Renal cortical epithelial cell (primary cell): ENCODE measurements around the gene ZC3H4. TPM values are rescaled to one million over a fixed set of nuclear protein-coding genes. Genes with fewer than 3 reads are reported as not detected.
A peak's percentile ranks its signal among the peaks of the same experiment; 100 is the strongest.

Experiments used
- DNase-seq: peaks from one replicate; pipeline ENCODE4 v3.0.0-alpha.2; 2011; ENCODE audit warnings: low read depth
- total RNA-seq: library from RNA; depleted of rRNA; stranded (reverse); fragments of >200 nt; gene quantifications from 2 replicates; pipeline ENCODE4 v1.2.3, GENCODE V29; 2014

Gene ZC3H4
- total RNA-seq, result 7.5 and 20.4 TPM in 2 replicates

DNA sequence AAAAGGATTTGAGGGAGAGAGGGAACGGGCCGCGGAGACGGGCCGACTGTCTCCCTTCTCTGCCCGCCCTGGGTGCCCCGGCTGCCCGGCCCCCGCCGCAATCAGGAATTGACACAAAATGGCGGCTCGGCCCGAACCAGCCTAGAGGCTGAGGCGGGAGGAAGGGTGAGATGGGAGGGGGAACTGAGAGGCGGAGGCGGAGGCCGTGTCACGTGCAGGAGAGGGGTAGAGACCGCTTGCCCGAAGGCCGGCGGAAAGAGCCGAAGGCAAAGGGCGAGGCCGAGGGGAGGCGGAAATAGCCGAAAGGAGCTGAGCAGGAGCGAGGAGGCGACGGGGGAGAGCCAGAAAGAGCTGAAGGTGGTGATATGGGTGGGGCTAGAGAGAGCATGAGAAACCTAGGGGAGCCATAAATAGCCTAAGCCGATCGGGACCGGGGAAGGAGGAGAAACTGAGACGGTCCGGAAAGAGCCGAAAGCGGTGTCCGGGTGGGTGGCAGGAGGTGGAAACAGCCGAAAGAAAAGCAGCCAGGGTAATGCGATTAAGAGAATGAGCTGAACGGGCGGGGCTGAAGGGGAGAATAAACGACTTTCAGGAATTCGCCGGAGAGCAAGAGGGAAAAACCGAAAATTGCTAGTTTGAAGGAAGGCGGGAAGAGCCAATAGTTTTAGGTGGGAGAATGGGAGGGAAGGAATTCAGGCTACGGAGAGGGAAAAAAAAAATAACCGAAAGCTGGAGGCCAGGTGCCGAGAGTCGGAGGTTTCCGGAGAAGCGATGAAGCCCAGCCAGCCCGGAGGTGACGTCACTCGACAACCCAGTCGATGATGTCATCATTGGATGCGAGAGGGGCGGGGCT is at the start of gene ZC3H4:
Gene ZC3H4 (minus strand): TSS at position 780 of the 853 bp plus-strand sequence. CDS start 1,192 bp downstream, outside the sequence.
- peak; percentile 96 for DNase-seq

DNA sequence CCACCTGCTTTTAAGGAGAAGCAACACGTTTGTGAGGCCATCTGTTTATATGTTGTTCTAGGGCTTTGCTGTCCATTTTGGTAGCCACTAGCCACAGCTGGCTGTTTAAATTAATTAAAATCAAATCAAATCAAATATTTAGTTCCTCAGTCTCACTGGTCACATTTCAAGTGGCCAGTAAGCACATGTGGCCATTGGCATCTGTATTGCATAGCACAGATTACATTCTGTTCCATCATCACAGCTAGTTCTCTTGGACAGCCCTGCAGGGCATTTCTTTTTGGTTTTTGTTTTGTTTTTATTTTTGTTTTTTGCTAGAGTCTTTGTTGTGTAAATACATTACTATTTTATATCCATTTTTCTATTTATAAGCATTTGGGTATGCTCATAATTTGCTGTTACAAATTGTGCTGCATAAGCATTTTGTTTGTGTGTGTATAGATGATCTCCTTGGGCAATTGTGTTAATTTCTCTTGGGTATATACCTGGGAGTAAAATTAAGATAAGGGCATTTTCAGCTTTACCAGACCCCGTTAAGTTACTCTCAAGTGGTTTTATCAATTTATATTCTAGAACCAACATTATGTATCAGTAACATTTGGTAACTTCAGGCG is 48.4 kb upstream of the ZC3H4 start:
- DNase-seq, result no peak

DNA sequence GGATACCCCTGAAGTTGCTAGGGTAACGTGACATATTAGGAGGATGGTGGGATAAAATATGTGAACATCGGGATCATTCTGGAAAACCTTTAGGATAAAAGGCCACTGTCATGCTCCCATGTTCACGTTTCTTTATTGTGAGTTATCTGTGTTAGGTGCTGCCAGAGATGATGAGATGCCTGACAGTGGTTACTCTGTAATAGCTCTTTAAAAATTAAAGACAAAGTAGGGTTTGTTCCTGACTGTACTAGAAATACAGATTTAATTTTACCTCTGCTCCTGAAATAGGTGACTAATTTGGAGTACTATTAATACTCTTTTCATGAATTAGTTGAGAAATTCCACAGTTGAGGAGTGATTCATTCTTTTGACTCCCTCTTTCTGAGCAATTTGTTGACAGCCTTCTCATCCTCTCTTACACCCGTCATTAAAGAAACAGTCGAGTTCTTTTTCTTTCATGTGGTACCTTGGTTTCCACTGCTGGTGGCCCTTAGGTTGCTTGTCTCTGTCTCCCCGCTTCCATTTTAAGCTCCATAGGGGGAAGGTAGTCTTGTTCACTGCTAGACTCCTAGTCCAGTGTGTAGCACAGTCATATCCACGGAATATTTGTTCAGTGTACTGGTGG is 45.4 kb upstream of the ZC3H4 start:
- peak; percentile 88 for DNase-seq

DNA sequence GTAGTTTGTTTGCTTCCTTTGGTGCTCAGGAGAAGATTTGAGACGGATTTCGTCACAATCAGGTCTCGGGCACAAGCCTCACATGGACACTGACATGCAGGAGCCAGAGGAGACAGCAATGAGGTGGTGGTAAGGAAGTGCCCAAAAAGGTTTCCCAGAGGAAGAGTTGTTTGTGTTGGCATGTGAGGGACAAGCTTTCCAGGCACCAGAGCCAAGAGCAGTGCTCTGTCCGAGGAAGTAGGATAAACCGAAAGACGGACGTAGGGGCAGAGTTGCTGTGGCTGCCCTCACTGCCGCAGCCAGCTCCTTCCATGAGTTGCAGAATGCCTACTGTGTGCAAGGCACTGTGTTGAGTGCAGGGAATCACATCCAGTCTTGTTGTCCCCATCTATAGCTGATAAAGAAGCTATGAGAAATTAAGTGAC is 44.8 kb upstream of the ZC3H4 start:
- no peak for DNase-seq

DNA sequence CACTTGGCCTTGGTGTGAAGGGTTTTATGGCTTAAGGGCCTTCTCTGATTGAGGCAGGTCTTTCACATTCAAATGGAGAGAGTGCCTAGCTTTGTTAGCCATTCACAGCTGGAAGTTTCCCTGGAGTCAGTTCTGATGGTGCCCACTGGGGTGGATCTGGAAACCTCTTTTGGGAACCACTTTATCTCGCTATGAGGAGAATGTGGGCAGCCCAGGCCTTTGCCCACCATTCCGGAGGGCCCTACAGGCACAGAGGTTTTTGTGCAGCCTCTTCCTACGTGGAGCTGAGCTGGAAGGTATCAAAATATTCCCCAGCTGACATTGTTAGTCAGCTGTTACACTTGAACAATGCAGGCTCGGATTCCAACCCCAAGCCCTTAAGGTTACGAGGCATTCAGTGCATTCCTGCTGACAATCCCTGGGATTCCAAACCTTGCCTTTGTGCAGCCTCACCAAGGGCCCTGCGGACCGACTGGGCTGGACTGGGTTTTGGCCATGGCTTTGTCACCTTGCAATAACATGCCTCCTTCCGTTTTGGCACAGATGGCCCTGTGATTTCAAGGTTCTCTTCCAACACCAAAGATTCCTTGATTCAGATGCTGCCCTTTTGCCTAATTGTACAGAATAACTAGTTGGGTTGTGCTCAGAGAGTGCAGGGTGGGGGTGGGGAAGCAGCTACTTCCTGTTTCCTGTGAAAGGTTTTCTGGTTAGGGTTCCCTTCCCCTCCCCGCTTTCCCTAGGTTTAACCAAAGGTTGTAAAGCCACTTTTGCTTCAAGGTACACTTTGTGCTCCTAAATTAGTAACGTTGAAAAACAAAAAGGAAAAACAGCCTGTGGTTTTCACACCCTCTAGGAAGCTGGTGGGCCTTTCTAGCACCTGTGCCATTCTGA is 44.1 kb upstream of the ZC3H4 start:
- peak; percentile 85 for DNase-seq

DNA sequence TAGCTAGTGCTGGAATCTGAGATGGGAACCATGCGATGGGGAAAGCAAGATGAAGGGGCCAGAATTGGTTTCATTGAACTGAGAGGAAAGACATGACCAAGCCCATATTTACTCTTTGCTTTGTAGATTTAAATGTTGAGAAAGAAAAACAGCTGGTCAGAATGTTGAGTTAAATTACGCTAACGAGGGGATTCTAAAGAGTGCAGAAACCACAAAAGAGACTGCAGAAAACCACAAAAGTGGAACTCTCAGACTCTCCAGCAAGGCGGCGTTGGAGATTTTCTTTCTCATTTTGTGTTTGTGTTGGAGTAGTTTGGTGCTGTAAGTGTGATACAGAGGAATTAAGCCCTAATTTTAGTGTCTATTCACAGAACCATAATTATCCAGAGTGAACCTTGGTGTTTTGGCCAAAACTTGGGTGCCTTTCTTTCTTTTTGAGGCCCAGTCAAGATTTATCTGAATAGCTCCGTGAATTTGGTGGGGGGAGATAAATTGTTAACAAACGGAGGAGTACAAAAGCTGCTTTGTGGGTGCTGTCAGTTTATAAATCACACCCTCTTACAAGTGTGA is 43.4 kb upstream of the ZC3H4 start:
- DNase-seq, result no peak

DNA sequence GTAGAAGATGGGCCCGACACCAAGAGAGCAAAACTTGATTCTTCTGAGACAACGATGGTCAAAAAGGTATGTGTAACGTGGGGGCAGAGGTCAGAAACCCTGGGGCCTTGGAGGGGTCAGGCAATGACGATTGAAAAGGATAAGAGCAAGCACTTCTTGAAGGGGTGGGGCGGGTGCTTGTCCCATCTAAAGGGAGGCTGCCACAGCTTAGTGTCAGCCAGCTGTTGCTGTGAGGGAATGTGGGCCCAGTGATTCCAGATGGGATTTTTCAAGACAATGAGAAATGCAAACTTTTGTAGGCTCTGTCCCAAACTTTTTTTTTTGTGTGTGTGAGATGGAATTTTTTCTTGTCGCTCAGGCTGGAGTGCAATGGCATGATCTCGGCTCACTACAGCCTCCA is 41.6 kb upstream of the ZC3H4 start:
- no peak for DNase-seq

DNA sequence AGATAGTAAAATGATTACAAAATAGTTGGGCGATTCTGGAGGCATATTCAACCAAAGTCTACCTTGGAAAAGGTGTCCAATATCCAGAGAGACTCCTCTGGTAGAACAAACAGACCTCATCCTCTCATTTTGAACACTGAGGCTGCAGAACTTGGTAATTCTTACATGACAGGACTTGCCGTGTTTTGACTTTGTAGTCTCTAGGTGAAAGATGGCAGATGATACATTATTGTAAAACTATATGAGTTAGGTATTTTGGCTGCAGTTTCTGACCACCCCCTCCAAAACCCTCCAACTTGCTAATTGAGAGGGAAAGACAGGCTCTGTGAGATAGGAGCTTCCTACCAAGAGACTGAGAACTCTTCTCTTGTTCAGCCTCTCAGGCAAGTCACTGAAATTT is 39.7 kb upstream of the ZC3H4 start:
- DNase-seq, result no peak

DNA sequence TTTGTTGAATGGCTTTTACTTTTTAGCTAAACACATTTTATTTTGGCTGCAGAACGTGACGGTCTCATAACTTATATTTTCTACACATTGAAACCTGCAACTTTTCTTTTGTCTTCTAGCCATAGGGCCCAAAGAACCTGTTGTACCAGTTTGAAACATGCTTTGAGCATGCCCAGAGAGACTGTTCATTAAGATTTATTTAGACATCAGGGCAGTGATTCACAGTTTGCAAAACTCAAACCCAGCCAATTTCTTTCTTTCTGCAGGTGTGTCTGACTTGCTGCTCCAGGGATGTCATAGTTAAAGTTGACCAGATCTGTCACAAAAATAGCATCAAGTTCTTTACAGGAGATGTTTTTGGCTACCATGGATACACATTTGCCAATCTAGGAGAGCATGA is 39.1 kb upstream of the ZC3H4 start:
- peak; percentile 27 for DNase-seq

DNA sequence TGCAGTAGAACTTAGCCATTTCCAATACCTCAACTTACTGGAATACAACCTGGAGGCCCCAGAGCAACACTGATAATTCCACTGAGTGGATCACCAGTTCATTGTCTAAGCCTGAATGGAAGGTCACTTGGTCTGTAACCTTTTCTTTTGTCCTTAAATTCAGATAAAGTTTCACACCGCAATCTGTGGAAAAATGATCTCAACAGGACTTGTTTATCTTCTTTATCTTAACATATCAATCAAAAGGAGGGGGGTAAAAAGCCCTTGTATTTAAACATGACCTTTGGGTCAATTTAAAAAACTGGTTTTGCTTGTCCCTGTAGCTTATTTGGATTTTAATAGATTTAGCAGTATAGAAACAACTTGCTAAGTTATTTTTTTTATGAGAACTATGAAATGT is 38.6 kb upstream of the ZC3H4 start:
- no peak for DNase-seq

DNA sequence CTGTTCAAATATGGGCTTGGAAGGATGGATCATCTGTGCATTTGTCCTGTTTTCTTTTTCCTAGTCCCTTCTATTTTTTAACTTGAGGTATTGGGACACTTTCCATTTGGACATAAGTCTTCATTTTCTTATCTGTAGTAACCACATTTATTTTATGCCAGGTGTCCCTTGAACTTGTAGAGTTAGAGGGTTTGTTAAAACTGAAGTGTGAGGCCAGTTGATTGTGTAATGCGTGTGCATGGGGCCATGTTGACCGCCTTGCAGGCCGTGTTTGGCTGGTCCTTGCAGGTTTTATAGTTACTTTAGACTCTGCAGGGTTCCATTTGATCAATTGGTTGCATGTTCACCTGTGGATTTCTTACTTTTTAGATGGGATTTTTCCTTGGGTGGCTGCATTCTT is 38.1 kb upstream of the ZC3H4 start:
- no peak for DNase-seq

DNA sequence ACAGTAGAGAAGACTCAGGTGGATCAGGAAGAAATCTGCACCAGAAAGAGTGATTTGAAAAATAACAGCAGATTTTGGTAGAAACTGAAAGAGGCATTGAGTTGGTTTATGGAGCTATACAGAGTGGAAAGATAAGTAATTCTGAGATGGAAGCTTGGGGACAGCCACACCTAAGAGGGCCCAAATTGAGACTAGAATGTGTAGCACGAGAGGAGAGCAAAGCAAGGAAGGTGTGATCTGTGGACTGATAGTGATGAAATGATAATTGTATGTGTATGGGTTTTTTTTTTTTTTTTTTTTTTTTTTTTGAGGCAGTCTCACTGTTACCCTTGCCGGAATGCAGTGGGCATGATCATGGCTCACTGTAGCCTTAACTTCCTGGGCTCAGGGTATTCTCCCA is 33.3 kb upstream of the ZC3H4 start:
- DNase-seq, result no peak

DNA sequence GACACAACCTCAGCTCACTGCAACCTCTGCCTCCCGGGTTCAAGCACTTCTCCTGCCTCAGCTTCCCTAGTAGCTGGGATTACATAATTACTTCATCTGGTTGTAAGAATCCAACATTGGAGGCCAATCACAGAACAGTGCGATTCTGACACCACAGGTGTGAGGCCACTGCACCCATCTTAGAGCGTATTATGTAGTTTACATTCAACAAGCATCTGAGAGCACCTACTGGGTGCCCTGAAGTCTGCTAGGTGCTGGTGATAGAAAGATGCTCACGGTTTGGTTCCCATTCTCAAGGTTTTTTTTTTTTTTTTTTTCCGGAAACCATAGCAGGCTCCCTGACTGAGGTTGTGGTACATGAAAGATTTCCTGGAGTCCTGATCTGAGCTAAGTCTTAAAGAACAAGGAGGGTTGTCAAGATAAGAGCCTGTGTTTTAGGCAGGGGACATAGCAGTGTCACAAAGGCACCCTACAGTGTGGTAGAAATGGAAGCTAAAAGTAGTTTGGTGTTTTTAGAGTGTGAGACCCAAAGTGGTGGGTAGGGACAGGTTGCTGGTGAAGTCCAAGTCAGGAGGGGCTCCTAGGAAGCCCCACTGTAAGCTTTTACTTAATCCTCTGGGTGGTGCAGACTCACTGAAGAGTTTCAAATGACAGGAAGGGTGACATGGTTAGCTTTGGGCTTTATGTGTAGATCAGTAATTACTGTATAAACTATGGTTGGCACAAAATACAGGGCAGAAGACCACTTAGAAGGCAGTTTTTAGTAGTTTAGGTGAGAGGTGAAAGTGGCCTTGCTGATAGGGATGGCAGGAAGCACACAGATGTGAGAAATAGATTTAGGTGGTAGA is 32.3 kb upstream of the ZC3H4 start:
- DNase-seq, result no peak

DNA sequence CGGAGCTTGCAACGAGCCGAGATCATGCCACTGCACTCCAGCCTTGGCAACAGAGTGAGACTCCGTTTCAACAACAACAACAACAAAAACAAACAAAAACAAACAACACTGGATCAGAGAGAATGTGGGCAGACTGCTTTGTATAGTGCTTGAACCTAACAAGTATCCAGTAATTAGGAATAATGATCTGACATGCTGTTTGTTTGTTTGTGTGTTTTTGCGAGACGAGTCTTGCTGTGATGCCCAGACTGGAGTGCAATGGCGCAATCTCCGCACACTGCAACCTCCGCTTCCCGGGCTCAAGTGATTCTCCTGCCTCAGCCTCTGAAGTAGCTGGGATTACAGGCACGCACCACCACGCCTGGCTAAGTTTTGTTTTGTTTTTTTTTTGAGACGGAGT is 31.1 kb upstream of the ZC3H4 start:
- DNase-seq, result no peak

DNA sequence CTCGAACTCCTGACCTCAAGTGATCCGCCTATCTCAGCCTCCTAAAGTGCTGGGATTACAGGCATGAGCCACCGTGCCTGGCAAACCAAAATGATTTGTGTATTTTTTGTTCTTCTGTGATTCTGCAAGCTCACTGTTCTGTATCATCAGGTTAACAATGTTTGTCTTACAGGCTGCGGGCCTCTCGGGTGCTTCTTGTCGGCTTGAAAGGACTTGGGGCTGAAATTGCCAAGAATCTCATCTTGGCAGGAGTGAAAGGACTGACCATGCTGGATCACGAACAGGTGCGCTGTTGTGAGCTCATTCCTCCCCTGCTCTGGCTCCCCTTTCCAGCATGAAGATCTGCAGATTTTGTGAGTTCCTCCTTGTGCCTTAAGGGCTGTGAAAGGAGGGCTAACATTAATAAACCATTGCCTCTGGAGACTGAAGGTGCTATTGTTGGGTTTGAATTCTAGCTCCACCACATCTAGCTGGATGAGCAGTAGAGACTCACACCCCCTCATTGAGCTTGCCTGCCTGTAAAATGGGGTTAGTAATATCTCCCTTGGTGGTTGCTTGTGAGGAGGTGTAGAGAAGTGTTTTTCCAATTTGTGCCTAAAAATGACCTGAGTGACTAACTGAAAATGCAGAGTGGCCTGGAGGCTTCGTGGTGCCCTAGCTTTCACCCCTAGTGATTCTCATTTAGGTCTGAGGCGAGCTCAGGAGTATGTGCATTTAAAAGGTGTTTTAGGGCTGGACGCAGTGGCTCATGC is 29.9 kb upstream of the ZC3H4 start:
- no peak for DNase-seq

DNA sequence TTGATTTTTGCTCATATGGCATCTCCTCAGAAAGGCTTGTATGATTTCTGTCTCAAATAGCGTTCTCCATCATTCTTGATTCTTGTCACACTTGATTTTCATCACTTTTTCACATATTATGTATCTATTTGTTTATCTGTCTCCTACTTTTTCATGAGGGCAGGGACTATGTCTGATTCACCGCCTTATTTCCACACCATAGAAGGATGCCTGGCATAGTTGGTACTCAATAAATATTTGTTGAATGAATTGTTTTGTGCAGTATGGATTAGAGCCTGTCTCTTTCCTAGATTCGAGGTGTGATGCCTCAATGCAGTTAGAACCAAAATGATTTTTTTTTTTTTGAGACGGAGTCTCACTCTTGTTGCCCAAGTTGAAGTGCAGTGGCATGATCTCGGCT is 29.2 kb upstream of the ZC3H4 start:
- DNase-seq, result no peak

DNA sequence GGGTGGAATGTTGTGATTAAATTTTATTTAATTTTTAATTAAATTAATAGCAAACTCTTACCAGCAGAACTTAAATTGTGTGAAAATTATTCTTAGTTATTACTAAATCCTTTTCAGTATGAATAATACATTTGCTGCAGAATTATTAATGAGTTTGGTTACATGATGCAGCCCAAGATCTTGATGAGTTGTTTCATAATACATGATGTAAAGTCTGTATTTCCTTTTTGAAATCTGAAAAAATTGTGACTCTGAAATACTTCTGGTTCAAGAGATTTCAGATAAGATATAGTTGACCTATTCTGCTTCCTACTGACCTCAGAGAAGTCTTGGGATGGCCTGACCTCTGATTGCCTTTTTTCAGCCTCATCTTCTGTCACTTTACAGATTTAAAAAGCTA is 28.1 kb upstream of the ZC3H4 start:
- no peak for DNase-seq

DNA sequence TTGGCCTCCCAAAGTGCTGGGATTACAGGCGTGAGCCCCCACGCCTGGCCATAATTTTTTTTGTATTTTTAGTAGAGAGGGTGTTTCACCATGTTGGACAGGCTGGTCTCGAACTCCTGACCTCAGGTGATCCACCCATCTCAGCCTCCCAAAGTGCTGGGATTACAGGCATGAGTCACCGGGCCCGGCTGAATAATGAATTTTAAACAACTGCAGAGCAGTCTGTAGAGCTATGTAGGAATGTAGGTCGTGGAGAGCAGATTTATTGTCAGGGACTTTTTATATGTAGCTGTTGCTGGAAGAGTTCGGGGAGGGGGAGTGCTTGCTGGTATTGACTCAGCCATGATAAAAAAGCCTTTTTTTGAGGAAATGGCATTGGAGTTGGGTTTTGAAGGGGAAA is 27.7 kb upstream of the ZC3H4 start:
- peak; percentile 77 for DNase-seq

DNA sequence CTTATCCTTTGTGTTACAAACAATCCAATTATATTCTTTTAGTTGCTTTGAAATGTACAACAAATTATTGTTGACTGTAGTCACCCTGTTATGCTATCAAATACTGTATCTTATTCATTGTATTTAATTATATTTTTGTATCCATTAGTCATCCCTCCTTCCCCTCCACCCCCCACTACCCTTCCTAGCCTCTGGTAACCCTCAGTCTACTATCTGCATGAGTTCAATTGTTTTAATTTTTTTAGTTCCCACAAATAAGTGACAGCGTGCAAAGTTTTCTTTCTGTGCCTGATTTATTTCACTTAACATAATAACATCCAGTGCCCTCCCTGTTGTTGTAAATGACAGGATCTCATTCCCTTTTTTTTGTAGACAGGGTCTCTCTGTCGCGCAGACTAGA is 21.6 kb upstream of the ZC3H4 start:
- DNase-seq, result no peak

DNA sequence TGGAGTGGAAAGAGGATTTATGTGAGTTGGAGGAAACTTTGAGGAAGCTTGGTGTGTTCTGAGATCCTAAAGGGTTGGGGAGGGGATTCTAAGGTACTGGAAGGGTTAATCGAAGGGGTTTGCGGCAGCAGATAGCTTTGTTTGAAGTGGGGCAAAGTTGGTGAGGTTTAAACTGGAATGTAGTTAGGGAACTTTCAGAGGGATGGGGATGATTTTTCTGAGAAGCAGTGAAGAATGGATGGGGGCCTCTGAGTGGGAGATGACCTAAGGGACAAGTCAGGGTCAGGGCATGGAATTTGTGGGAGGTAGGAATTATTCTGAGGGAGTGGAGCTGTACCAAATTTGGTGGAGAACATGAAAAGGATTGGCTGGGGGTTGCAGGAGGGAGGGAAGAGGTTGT is 21.0 kb upstream of the ZC3H4 start:
- DNase-seq, result no peak
